Type B pancreatic cell (in vitro differentiated cells): ENCODE measurements around the gene COL17A1. TPM values are rescaled to one million over a fixed set of nuclear protein-coding genes. Genes with fewer than 3 reads are reported as not detected.

Source experiments
- DNase-seq: peaks from one replicate; pipeline ENCODE4 v3.0.0; 2021; ENCODE audit warnings: mixed read lengths; ENCODE audit not compliant: unreplicated experiment; ENCODE audit errors: extremely low spot score
- H3K27ac Mint-ChIP-seq: 2 replicates; pipeline ENCODE4 v1.8.0; 2021; ENCODE audit warnings: mild to moderate bottlenecking, mixed read lengths
- H3K27me3 Mint-ChIP-seq: 2 replicates; pipeline ENCODE4 v1.8.0; 2021; ENCODE audit warnings: mixed read lengths
- H3K36me3 Mint-ChIP-seq: 2 replicates; pipeline ENCODE4 v1.8.0; 2021; ENCODE audit warnings: mixed read lengths
- H3K4me1 Mint-ChIP-seq: one replicate; pipeline ENCODE4 v1.8.0; 2021; ENCODE audit warnings: mixed read lengths; ENCODE audit not compliant: unreplicated experiment
- H3K4me3 Mint-ChIP-seq: 2 replicates; pipeline ENCODE4 v1.8.0; 2021; ENCODE audit warnings: mild to moderate bottlenecking, mixed read lengths
- H3K9me3 Mint-ChIP-seq: 2 replicates; pipeline ENCODE4 v1.8.0; 2021; ENCODE audit warnings: mixed read lengths
- CTCF ChIP-seq: fragments of 200-600 bp; sonication (generic); conservative IDR thresholded peaks from 2 replicates; pipeline ENCODE4 v1.5.0; 2021; ENCODE audit warnings: antibody characterized with exemption, mild to moderate bottlenecking
- total RNA-seq: library from RNA; stranded (reverse); gene quantifications from 2 replicates; pipeline ENCODE4 v1.2.1, GENCODE V29; 2021; ENCODE audit warnings: low replicate concordance

COL17A1 gene
- total RNA-seq, 1 donor from 2014 or later = 14.5 TPM

GRCh38 chr10:104096692-104097091 is 11.0 kb upstream of the COL17A1 start:
- DNase-seq = no peak
- Mint-ChIP-seq H3K27ac (no peak overlapping the region), H3K4me1 (no peaks in the 10 kb centered on the region), H3K27me3 (no peaks in the 10 kb centered on the region), H3K9me3 (peaks cover 5% of the 10 kb centered on the region), H3K36me3 (no peaks in the 10 kb centered on the region), H3K4me3 (no peak overlapping the region)
- no peak for TF ChIP-seq CTCF

- Mint-ChIP-seq H3K4me1 (no peaks in the 10 kb centered on the region), H3K9me3 (peaks cover 5% of the 10 kb centered on the region), H3K36me3 (no peaks in the 10 kb centered on the region), H3K27me3 (no peaks in the 10 kb centered on the region), H3K27ac (no peak overlapping the region), H3K4me3 (no peak overlapping the region)
- TF ChIP-seq CTCF = no peak
- no peak for DNase-seq
These were observed 7.1 kb upstream of the COL17A1 start for GRCh38 chr10:104092749-104093148.

- Mint-ChIP-seq H3K9me3 (peaks cover 5% of the 10 kb centered on the region), H3K4me1 (peaks cover 7% of the 10 kb centered on the region), H3K4me3 (no peak overlapping the region), H3K27ac (no peak overlapping the region), H3K36me3 (no peaks in the 10 kb centered on the region), H3K27me3 (no peaks in the 10 kb centered on the region)
- DNase-seq = no peak
- no peak for TF ChIP-seq CTCF
These were observed 4.9 kb upstream of the COL17A1 start for GRCh38 chr10:104090611-104091010.

- no peak for TF ChIP-seq CTCF
- H3K4me3 Mint-ChIP-seq = no peak overlapping the region
These were observed 3.9 kb upstream of the COL17A1 start for GRCh38 chr10:104089621-104090020.

GRCh38 chr10:104088239-104088638 is 2.6 kb upstream of the COL17A1 start:
- H3K27ac Mint-ChIP-seq = no peak overlapping the region
- DNase-seq = no peak
- no peaks in the 10 kb centered on the region for H3K27me3 Mint-ChIP-seq
- TF ChIP-seq CTCF = no peak
- H3K4me3 Mint-ChIP-seq = no peak overlapping the region
- H3K9me3 Mint-ChIP-seq = no peaks in the 10 kb centered on the region
- peaks cover 20% of the 10 kb centered on the region for H3K4me1 Mint-ChIP-seq
- H3K36me3 Mint-ChIP-seq = no peaks in the 10 kb centered on the region

More at GRCh38 chr10:104089621-104090020, 3.9 kb upstream of the COL17A1 start:
- Mint-ChIP-seq H3K36me3 (no peaks in the 10 kb centered on the region), H3K9me3 (peaks cover 5% of the 10 kb centered on the region), H3K27ac (no peak overlapping the region), H3K27me3 (no peaks in the 10 kb centered on the region), H3K4me1 (peaks cover 17% of the 10 kb centered on the region)
- DNase-seq = no peak

- peak overlapping the region; percentile 81 for H3K4me3 Mint-ChIP-seq
- H3K27me3 Mint-ChIP-seq = no peaks in the 10 kb centered on the region
- H3K4me1 Mint-ChIP-seq = peaks cover 24% of the 10 kb centered on the region
- no peaks in the 10 kb centered on the region for H3K36me3 Mint-ChIP-seq
- no peaks in the 10 kb centered on the region for H3K9me3 Mint-ChIP-seq
- no peak for TF ChIP-seq CTCF
- peak overlapping the region; percentile 86 for H3K27ac Mint-ChIP-seq
- no peak for DNase-seq
These were observed 1.1 kb downstream of the COL17A1 start for GRCh38 chr10:104084482-104085142.
